ENCODE measurements around the gene ARHGAP26.
"Not testable (repeated sequence)": the region's sequence is repeated elsewhere in the genome, so short reads cannot be mapped to it uniquely, and the experiment has no call there.

ARHGAP26 gene

GRCh38 chr5:142939884-142940283 is 169.7 kb downstream of the ARHGAP26 start:
- DNase-seq: no peak

GRCh38 chr5:142941245-142941644 is 171.1 kb downstream of the ARHGAP26 start:
- DNase-seq: no peak

- no peak for DNase-seq
Observed at GRCh38 chr5:142942901-142943300, 172.7 kb downstream of the ARHGAP26 start.

GRCh38 chr5:142944140-142944539 is 174.0 kb downstream of the ARHGAP26 start:
- DNase-seq: no peak

GRCh38 chr5:142945321-142945720 is 175.1 kb downstream of the ARHGAP26 start:
- no peak for DNase-seq

- no peak for DNase-seq
Observed at GRCh38 chr5:142945845-142946244, 175.7 kb downstream of the ARHGAP26 start.

GRCh38 chr5:142946547-142947426 is 176.6 kb downstream of the ARHGAP26 start:
- DNase-seq: no peak

GRCh38 chr5:142947427-142947709 is 177.2 kb downstream of the ARHGAP26 start:
- no peak for DNase-seq

- DNase-seq: no peak
Observed at GRCh38 chr5:142952229-142952628, 182.1 kb downstream of the ARHGAP26 start.

GRCh38 chr5:142952871-142953270 is 182.7 kb downstream of the ARHGAP26 start:
- not testable (repeated sequence) for DNase-seq

- no peak for DNase-seq
Observed at GRCh38 chr5:142954455-142954854, 184.3 kb downstream of the ARHGAP26 start.

GRCh38 chr5:142955628-142956027 is 185.5 kb downstream of the ARHGAP26 start:
- DNase-seq: no peak

GRCh38 chr5:142957528-142957927 is 187.4 kb downstream of the ARHGAP26 start:
- DNase-seq: no peak

GRCh38 chr5:142958944-142959682 is 188.9 kb downstream of the ARHGAP26 start:
- DNase-seq: no peak

GRCh38 chr5:142959683-142960657 is 189.8 kb downstream of the ARHGAP26 start:
- no peak for DNase-seq

- DNase-seq: no peak
Observed at GRCh38 chr5:142961440-142962173, 191.4 kb downstream of the ARHGAP26 start.

GRCh38 chr5:142962174-142962533 is 192.0 kb downstream of the ARHGAP26 start:
- no peak for DNase-seq

- DNase-seq: not testable (repeated sequence)
Observed at GRCh38 chr5:142965258-142966120, 195.3 kb downstream of the ARHGAP26 start.

- no peak for DNase-seq
Observed at GRCh38 chr5:142966121-142966420, 195.9 kb downstream of the ARHGAP26 start.

- no peak for DNase-seq
Observed at GRCh38 chr5:142969186-142969585, 199.0 kb downstream of the ARHGAP26 start.

GRCh38 chr5:142969624-142970439 is 199.7 kb downstream of the ARHGAP26 start:
- DNase-seq: no peak
